ENCODE data around the gene ROR2.

DNA sequence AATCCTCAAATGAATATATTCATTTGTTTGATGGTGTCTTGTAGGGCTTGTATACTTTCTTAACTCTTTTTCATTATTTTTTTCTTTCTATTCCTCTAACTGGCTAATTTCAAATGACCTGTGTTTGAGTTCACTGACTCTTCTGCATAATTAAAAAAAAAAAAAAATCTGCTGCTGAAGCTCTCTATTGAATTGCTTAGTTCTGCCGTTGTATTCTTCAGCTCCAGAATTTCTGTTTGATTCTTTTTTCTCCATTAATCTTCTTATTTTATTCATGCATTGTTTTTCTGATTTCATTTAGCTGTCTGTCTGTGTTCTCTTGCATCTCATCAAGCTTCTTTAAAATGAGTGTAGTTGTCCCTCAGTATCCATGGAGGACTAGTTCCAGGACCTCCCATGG, 244.6 kb downstream of the ROR2 start:
- TF ChIP-seq, protein P1, sequence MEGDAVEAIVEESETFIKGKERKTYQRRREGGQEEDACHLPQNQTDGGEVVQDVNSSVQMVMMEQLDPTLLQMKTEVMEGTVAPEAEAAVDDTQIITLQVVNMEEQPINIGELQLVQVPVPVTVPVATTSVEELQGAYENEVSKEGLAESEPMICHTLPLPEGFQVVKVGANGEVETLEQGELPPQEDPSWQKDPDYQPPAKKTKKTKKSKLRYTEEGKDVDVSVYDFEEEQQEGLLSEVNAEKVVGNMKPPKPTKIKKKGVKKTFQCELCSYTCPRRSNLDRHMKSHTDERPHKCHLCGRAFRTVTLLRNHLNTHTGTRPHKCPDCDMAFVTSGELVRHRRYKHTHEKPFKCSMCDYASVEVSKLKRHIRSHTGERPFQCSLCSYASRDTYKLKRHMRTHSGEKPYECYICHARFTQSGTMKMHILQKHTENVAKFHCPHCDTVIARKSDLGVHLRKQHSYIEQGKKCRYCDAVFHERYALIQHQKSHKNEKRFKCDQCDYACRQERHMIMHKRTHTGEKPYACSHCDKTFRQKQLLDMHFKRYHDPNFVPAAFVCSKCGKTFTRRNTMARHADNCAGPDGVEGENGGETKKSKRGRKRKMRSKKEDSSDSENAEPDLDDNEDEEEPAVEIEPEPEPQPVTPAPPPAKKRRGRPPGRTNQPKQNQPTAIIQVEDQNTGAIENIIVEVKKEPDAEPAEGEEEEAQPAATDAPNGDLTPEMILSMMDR (IDR thresholded peaks at IDR 0.05; ENCODE audit: control extremely low read depth in 1 of 3, insufficient read depth in 1 of 3, low read depth in 1 of 3, low read length in 3 of 3): no peak
- no peak for TF ChIP-seq EZH2 (IDR thresholded peaks at IDR 0.05; ENCODE audit: low read depth, low read length, severe bottlenecking)
- TF ChIP-seq GABPA (IDR thresholded peaks at IDR 0.05; ENCODE audit: borderline replicate concordance, insufficient read depth, low read length): no peak
- TF ChIP-seq, protein P2, sequence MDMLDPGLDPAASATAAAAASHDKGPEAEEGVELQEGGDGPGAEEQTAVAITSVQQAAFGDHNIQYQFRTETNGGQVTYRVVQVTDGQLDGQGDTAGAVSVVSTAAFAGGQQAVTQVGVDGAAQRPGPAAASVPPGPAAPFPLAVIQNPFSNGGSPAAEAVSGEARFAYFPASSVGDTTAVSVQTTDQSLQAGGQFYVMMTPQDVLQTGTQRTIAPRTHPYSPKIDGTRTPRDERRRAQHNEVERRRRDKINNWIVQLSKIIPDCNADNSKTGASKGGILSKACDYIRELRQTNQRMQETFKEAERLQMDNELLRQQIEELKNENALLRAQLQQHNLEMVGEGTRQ (IDR thresholded peaks at IDR 0.05; ENCODE audit: low read length): no peak
- no peak for TF ChIP-seq POLR2A (IDR thresholded peaks at IDR 0.05; ENCODE audit: control extremely low read depth in 1 of 2, low read depth in 2 of 2, low read length in 2 of 2)
- TF ChIP-seq ASH2L (IDR thresholded peaks at IDR 0.05; ENCODE audit: low read length): no peak
- TF ChIP-seq EP300 (IDR thresholded peaks at IDR 0.05; ENCODE audit: borderline replicate concordance in 1 of 2, low read depth in 2 of 2, low read length in 2 of 2): no peak
- no peak for TF ChIP-seq HDAC2 (IDR thresholded peaks at IDR 0.05; ENCODE audit: borderline replicate concordance in 1 of 2, low read depth in 2 of 2, low read length in 2 of 2)
- no peak for TF ChIP-seq CEBPB (IDR thresholded peaks at IDR 0.05; ENCODE audit: low read depth, low read length)
- no peak for TF ChIP-seq CREB1 (IDR thresholded peaks at IDR 0.05)

Data from H1 (cell line).